Limb (tissue), 2 donors: ENCODE results near the gene PPARD.
"Not testable (repeated sequence)": the region's sequence is repeated elsewhere in the genome, so short reads cannot be mapped to it uniquely, and the experiment has no call there.

ENCODE experiments used
- DNase-seq, 2 donors: peaks; one replicate each; pipeline ENCODE4 v3.0.0-alpha.2; 2016; ENCODE audit errors: extremely low spot score in 2 of 2

Gene PPARD

GRCh38 chr6:35378261-35378660, 35.9 kb downstream of the PPARD start:
- no peak for DNase-seq

GRCh38 chr6:35381132-35381531, 38.8 kb downstream of the PPARD start:
- DNase-seq = no peak

- DNase-seq = no peak
Measured at GRCh38 chr6:35382015-35382414, 39.7 kb downstream of the PPARD start.

- peak in 1 of 2 donors; percentile 18 for DNase-seq
Measured at GRCh38 chr6:35385457-35386202, 43.3 kb downstream of the PPARD start.

GRCh38 chr6:35386989-35387388, 44.6 kb downstream of the PPARD start:
- no peak for DNase-seq

- DNase-seq = no peak
Measured at GRCh38 chr6:35388030-35388429, 45.7 kb downstream of the PPARD start.

GRCh38 chr6:35388772-35389352, 46.5 kb downstream of the PPARD start:
- DNase-seq = no peak

GRCh38 chr6:35389386-35389785, 47.0 kb downstream of the PPARD start:
- DNase-seq = not testable (repeated sequence)

- no peak for DNase-seq
Measured at GRCh38 chr6:35391240-35391968, 49.0 kb downstream of the PPARD start.

- DNase-seq = peak in 1 of 2 donors; percentile 46
Measured at GRCh38 chr6:35392111-35392702, 49.8 kb downstream of the PPARD start.

GRCh38 chr6:35392773-35393672, 50.7 kb downstream of the PPARD start:
- no peak for DNase-seq

GRCh38 chr6:35396991-35397390, 54.6 kb downstream of the PPARD start:
- DNase-seq = no peak

GRCh38 chr6:35397806-35398418, 55.6 kb downstream of the PPARD start:
- no peak for DNase-seq

- no peak for DNase-seq
Measured at GRCh38 chr6:35398526-35398925, 56.2 kb downstream of the PPARD start.

GRCh38 chr6:35400111-35400510, 57.8 kb downstream of the PPARD start:
- DNase-seq = no peak

GRCh38 chr6:35400901-35401311, 58.5 kb downstream of the PPARD start:
- no peak for DNase-seq

GRCh38 chr6:35401514-35401913, 59.2 kb downstream of the PPARD start:
- no peak for DNase-seq

- DNase-seq = no peak
Measured at GRCh38 chr6:35402136-35402855, 59.9 kb downstream of the PPARD start.

GRCh38 chr6:35402856-35403191, 60.5 kb downstream of the PPARD start:
- no peak for DNase-seq
